ENCODE measurements around the gene GLT1D1.

- TF ChIP-seq CTCF (IDR thresholded peaks at IDR 0.05) (no peak), POLR2A (IDR thresholded peaks at IDR 0.05) (no peak)
Observed at GRCh38 chr12:128815779-128816642, 37.3 kb upstream of the GLT1D1 start.

Data from esophagus squamous epithelium (tissue), 4 donors.